ENCODE data around the gene CLMN. TPM values are rescaled to one million over a fixed set of nuclear protein-coding genes. Genes with fewer than 3 reads are reported as not detected.

CLMN gene
- total RNA-seq, 1 donor from 2014 or later, result 26.8 TPM

GRCh38 chr14:95348395-95349080 lies 28.8 kb upstream of the CLMN start:
- Histone ChIP-seq H3K4me1 (no peaks in the 10 kb centered on the region), H3K27ac (no peak overlapping the region), H3K27me3 (ENCODE audit: low read depth) (no peaks in the 10 kb centered on the region), H3K9me3 (no peaks in the 10 kb centered on the region), H3K4me3 (no peak overlapping the region), H3K36me3 (no peaks in the 10 kb centered on the region)
- TF ChIP-seq CTCF (IDR thresholded peaks at IDR 0.05), result no peak
- no peak for DNase-seq
- ATAC-seq, result no peak
- intact Hi-C loops (cut with DNase I), result no loop called here

GRCh38 chr14:95346820-95347219 lies 27.1 kb upstream of the CLMN start:
- ATAC-seq, result no peak
- H3K27me3 ChIP-seq (ENCODE audit: low read depth), result no peaks in the 10 kb centered on the region
- intact Hi-C loops (cut with DNase I), result no loop called here
- TF ChIP-seq CTCF (IDR thresholded peaks at IDR 0.05), result no peak
- no peak for DNase-seq
- H3K36me3 ChIP-seq, result no peaks in the 10 kb centered on the region
- H3K27ac ChIP-seq, result no peak overlapping the region
- no peaks in the 10 kb centered on the region for H3K4me1 ChIP-seq
- no peaks in the 10 kb centered on the region for H3K9me3 ChIP-seq
- H3K4me3 ChIP-seq, result no peak overlapping the region

DNA sequence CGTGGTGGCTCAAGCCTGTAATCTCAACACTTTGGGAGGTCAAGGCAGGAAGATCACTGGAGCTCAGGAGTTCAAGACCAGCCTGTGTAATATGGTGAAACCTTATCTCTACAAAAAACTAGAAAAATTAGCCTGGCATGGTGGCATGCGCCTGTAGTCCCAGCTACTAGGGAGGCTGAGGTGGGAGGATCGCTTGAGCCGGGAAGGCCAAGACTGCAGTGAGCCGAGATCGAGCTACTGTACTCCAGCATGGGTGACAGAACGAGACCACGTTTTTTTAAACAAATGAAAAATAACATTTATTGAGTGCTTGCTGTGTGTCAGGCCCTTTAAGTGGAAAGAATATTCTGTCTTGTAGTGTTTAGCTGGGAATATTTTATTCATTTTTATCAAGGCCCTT lies 26.6 kb upstream of the CLMN start:
- H3K4me3 ChIP-seq, result no peak overlapping the region
- no peaks in the 10 kb centered on the region for H3K4me1 ChIP-seq
- no peaks in the 10 kb centered on the region for H3K27me3 ChIP-seq (ENCODE audit: low read depth)
- ATAC-seq (no peak), DNase-seq (no peak)
- no peak overlapping the region for H3K27ac ChIP-seq
- TF ChIP-seq CTCF (IDR thresholded peaks at IDR 0.05), result no peak
- H3K9me3 ChIP-seq, result no peaks in the 10 kb centered on the region
- intact Hi-C loops (cut with DNase I), result no loop called here
- no peaks in the 10 kb centered on the region for H3K36me3 ChIP-seq

DNA sequence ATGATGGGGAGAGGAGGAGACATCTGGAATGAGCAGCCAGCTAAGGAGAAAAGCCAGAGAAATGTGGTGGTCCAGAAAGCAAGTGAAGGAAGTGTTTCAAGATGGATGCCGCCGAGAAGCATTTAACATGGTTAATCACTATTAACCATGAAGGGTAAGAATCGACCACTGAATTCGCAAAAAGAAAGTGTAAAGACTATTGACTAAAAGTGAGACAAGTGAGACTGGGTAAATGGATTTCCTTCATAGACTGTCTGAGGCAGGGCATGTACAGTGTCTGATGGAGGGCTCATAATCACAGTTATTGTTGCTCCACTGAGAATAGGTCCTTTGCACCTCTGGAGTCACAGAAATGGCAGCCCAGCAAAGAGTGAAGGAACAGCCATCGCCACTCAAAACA lies 25.3 kb upstream of the CLMN start:
- no peak for TF ChIP-seq CTCF (IDR thresholded peaks at IDR 0.05)
- ATAC-seq (no peak), DNase-seq (no peak)
- no peaks in the 10 kb centered on the region for H3K4me1 ChIP-seq
- no peak overlapping the region for H3K27ac ChIP-seq
- H3K9me3 ChIP-seq, result no peaks in the 10 kb centered on the region
- no peak overlapping the region for H3K4me3 ChIP-seq
- intact Hi-C loops (cut with DNase I), result no loop called here
- H3K27me3 ChIP-seq (ENCODE audit: low read depth), result no peaks in the 10 kb centered on the region
- no peaks in the 10 kb centered on the region for H3K36me3 ChIP-seq

DNA sequence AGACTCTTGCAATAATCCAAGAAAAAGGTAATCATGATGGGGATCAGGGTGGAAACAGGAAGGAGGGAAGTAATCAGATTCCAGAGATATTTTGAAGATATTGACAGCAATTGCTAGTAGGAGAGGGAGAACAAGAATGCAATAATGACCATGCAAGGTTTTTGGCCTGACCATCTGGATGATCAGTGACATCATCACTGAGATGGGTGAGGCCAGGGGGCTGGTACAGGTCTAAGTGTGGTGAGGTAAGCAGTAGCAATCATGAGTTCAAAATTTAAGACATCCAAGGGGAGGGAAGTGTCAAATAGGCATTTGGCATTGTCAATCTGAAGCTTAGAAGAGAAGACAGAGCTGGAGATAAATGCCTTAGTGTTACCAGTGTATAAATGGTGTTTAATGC lies 24.8 kb upstream of the CLMN start:
- Histone ChIP-seq H3K27ac (no peak overlapping the region), H3K9me3 (no peaks in the 10 kb centered on the region), H3K4me3 (no peak overlapping the region), H3K4me1 (no peaks in the 10 kb centered on the region), H3K36me3 (no peaks in the 10 kb centered on the region), H3K27me3 (ENCODE audit: low read depth) (no peaks in the 10 kb centered on the region)
- ATAC-seq (no peak), DNase-seq (no peak)
- intact Hi-C loops (cut with DNase I), result no loop called here
- TF ChIP-seq CTCF (IDR thresholded peaks at IDR 0.05), result no peak

Measured in lower lobe of right lung (tissue), 2 donors.